Pons (tissue), 1 donor: Measurements from ENCODE around the gene SLC25A36.
"Not testable (repeated sequence)": the region's sequence is repeated elsewhere in the genome, so short reads cannot be mapped to it uniquely, and the experiment has no call there.

Experiments used
- DNase-seq: peaks from one replicate; pipeline ENCODE4 v3.0.0-alpha.2; 2016; ENCODE audit warnings: low spot score

SLC25A36 gene

DNA sequence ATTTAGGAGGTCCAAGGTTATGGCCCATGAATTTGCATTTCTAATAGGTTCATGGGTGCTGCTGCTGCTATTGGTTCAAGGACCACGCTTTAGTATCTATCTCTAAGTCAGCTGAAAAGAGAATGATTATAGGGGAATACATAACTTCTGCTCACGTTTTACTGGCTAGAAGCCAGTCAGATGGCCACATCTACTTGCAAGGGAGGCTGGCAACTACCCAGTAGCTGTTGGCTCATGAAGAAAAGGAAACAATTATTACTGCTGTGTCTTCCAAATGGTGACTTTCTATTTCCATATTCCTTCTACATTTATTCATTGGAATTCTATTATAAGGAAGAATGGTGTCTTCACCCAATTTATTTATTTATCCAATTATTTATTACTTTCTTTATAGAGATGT, 54.2 kb downstream of the SLC25A36 start:
- no peak for DNase-seq

DNA sequence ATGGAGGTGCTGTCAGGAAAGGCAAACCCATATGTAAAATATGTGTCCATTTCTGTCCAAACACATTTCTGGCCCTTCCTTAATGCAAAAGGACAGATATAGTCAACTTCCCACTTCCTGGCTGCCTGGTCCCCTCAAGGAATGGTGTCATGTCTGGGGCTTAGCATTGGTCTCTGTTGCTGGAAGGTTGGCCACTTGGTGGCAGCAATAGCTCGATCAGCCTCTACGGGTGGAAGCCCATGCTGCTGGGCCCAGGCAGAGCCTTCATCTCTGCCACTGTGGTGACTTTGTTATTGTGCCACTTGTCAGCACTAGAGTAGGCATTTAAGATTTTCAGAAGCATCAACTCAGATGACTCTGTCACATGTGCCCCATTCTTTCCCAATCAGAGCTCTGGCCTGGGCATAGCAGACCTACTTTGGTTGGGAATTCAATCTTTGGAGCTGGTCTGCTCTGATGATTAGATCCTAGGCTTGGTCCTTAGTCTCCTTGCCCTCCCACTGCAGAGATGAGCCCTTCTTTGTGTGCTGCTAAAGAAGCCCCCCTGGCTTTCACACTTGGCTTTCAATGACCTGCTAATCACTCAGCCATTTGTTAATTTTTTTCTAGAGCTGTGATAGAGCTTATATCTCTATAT, 58.5 kb downstream of the SLC25A36 start:
- peak; percentile 66 for DNase-seq

DNA sequence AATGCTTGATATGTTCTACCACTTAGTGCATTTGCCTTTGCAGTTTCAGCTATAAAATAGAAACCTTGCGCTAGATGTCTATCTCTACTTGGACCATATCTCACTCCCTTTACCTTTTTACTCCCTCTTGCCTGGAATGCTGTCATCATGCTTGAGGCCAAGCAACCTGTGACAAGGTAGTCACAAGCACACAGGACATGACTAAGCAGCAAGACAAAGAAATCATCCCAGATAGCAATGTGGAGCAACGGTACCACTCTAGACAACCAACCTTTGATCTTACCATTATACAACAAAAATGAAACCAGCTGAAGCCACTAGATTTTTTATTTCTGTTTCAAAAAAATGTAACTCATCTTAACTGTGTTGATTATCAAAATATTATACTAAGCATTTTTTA, 59.0 kb downstream of the SLC25A36 start:
- no peak for DNase-seq

DNA sequence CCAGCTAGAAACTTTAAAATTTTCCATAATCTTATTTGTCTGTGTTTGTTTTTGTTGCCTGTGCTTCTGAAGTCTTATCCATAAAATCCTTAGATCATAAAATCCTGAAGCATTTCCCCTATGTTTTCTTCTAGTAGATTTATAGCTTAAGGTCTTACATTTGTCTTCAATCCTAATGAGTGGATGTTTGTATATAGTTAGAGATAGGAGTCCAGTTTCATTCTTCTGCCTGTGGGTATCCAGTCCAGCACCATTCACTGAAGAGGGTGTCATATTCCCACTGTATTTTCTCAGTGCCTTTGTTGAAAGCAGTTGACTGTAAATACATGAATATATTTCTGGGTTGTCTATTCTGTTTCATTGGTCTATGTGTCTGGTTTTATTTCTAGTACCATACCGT, 64.7 kb downstream of the SLC25A36 start:
- DNase-seq, result no peak

- no peak for DNase-seq
Measured at GRCh38 chr3:141009496-141009895, 67.9 kb downstream of the SLC25A36 start.

DNA sequence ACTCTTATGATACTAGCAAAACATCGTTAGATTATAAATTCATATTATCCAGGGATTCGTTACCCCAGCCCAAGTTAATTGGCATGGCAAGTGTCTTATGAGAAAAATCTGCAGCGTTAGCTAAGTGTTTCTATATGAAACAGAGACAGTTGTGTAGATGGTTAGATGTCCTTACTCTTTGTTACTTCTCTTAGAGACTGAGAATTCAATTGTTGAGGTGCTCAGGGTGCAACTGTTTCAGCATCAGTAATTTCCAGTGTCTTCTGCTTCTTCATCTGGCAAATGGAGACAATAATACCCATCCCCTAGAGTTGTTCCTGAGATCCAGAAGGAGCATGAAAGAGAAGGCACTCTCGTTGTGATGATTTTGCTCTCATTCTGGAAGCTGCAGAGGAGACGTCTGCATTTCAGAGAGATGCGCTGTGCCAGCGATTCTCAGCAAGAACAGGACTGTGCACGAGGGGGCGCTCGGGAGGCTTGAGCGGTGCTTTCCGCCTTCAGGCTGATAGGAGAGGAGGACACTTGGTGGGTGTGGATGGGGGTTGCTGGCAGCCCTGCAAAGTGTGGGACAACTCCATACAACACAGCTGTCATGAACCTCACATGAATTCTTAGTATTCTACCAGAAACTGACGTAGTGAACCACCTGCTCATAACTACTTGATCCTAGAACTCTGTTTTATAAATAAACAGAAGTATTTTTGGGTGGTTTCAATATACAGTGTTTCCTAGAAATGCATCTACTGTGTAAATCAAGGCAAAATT, 69.8 kb downstream of the SLC25A36 start:
- peak; percentile 53 for DNase-seq

GRCh38 chr3:141011997-141012262, 70.3 kb downstream of the SLC25A36 start:
- DNase-seq, result no peak

DNA sequence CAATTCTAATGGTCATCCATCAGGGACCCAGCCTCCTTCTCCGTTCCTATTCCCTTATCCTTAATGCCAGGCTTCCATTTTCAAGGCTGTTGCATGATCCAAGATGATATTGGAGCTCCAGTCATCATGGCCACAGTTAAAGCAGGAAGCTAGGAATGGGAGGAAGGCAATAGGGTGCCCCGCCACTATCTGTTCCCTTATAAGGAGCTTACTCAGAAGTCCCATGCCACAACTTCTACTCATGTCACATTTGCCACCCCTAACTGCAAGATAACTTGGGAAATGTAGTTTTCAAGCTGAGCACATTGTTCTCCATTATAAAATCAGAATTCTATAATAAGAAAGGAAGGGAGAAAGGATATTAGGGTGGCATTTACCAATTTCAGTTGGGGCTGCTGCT, 70.9 kb downstream of the SLC25A36 start:
- no peak for DNase-seq

DNA sequence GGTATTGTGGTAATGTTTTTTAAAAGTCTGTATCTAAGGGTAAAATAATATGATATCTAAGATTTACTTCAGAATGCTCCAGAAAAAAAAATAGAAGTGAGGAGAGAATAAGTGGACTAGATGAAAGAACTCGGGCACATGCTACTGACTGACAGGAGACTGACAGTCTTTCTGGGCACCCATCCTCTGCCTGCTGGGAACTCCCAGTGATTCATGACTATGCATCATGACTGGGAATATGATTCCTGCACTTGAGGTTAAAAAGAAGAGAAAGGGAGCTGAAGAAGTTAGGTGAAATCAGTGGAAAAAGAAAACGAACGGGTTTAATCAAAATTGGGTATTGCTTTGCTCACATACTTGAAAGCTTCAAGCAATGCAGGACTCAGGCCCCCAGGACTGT, 73.8 kb downstream of the SLC25A36 start:
- no peak for DNase-seq

DNA sequence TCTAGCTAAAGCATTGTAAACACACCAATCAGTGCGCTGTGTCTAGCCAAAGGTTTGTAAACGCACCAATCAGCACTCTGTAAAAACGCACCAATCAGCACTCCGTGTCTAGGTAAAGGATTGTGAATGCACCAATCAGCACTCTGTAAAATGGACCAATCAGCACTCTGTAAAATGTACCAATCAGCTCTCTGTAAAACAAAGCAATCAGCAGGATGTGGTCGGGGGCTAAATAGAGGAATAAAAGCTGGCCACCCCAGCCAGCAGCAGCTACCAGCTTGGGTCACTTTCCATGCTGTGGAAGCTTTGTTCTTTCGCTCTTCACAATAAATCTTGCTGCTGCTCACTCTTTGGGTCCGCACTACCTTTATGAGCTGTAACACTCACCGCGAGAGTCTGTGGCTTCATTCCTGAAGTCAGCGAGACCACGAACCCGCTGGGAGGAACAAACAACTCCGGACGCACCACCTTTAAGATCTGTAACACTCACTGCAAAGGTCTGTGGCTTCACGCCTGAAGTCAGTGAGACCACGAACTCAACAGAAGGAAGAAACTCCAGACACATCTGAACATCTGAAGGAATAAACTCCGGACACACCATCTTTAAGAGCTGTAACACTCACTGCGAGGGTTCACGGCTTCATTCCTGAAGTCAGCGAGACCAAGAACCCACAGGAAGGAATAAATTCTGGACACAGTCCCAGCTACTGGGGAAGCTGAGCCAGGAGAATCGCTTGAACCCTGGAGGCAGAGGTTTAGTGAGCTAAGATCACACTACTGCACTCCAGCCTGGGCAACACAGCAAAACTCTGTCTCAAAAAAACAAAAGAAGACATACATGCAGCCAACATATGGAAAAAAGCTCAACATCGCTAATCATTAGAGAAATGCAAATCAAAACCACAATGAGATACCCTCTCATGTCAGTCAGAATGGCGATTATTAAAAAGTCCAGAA, 76.0 kb downstream of the SLC25A36 start:
- not testable (repeated sequence) for DNase-seq

DNA sequence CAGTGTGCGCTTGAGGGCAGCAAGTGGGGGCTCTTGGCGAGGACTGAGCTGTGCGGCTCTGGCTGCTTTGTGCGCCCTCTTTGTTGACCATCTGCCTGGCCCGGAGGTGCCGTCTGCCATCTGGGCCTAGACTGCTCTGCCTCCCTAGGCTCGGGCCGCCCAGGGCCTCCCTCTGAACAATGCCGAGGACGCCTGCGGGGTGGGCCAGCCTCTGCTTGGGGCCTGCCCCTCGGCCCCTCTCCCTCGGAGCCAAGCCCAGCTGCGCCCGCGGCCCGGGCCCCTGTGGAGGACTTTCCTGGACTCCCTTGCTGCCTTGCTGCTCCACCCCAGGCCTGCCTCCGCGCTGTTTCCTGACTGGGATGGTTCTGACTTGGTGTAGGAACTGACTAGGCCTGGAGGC, 77.6 kb downstream of the SLC25A36 start:
- DNase-seq, result no peak

- no peak for DNase-seq
Measured at GRCh38 chr3:141020143-141020830, 78.7 kb downstream of the SLC25A36 start.

GRCh38 chr3:141021261-141021660, 79.6 kb downstream of the SLC25A36 start:
- no peak for DNase-seq
